K562 (cell line): ENCODE results near the gene TCF12. TPM values are rescaled to one million over a fixed set of nuclear protein-coding genes. Genes with fewer than 3 reads are reported as not detected.

Experiments
- C11orf30 ChIP-seq: fragments of 450-650 bp; IDR thresholded peaks from 2 replicates; pipeline ENCODE4 v1.6.1; 2016; ENCODE audit warnings: low read depth, mild to moderate bottlenecking
- CBFB ChIP-seq: sonication (generic); formaldehyde crosslinking; IDR thresholded peaks from 2 replicates; pipeline ENCODE4 v1.4.0; 2020; ENCODE audit warnings: mild to moderate bottlenecking, missing genetic modification reagents
- FOXK1 ChIP-seq: sonication (generic); formaldehyde crosslinking; IDR thresholded peaks from 2 replicates; pipeline ENCODE4 v1.8.0; 2022; ENCODE audit warnings: missing genetic modification reagents, mild to moderate bottlenecking, borderline replicate concordance
- HDAC1 ChIP-seq, 2 experiments: fragments of 450-650 bp; IDR thresholded peaks; 2 replicates each; pipeline ENCODE4 v1.6.1; 2016 to 2017; ENCODE audit warnings: inconsistent platforms in 1 of 2, mild to moderate bottlenecking in 1 of 2, moderate library complexity in 1 of 2
- HDAC3 ChIP-seq: fragments of 450-650 bp; IDR thresholded peaks from 2 replicates; pipeline ENCODE4 v1.6.1; 2018; ENCODE audit warnings: borderline replicate concordance, mild to moderate bottlenecking, moderate library complexity; ENCODE audit not compliant: partially characterized antibody
- JUNB ChIP-seq: fragments of 450-650 bp; formaldehyde crosslinking; conservative IDR thresholded peaks from 2 replicates; pipeline ENCODE4 v1.4.0; 2020; ENCODE audit warnings: mild to moderate bottlenecking
- KDM4B ChIP-seq, 2 experiments: fragments of 450-650 bp in 1 of 2; sonication (generic) in 1 of 2; IDR thresholded peaks; 2 replicates each; pipeline ENCODE4 v1.6.1; 2016 to 2017; ENCODE audit warnings: borderline replicate concordance in 2 of 2, antibody characterized with exemption in 1 of 2, low read depth in 1 of 2, mild to moderate bottlenecking in 1 of 2
- NFE2L1 ChIP-seq: fragments of 450-650 bp; IDR thresholded peaks from 2 replicates; pipeline ENCODE4 v1.6.1; 2016; ENCODE audit warnings: missing genetic modification characterization, low read depth, mild to moderate bottlenecking, missing compliant biosample characterization, moderate library complexity, borderline replicate concordance
- NUFIP1 ChIP-seq: fragments of 450-650 bp; IDR thresholded peaks from 2 replicates; pipeline ENCODE4 v1.6.1; 2018; ENCODE audit not compliant: partially characterized antibody
- POLR2AphosphoS5 ChIP-seq: IDR thresholded peaks from 2 replicates; pipeline ENCODE4 v1.6.1; 2011; ENCODE audit warnings: mild to moderate bottlenecking, low read depth, low read length, moderate library complexity; ENCODE audit not compliant: control insufficient read depth, insufficient read depth
- RB1 ChIP-seq: fragments of 450-650 bp; IDR thresholded peaks from 2 replicates; pipeline ENCODE4 v1.6.1; 2017; ENCODE audit warnings: low read depth, mild to moderate bottlenecking
- RUNX1 ChIP-seq: sonication (generic); IDR thresholded peaks from 2 replicates; pipeline ENCODE4 v1.6.1; 2016; ENCODE audit warnings: antibody characterized with exemption, low read depth
- SIX5 ChIP-seq, 2 experiments: IDR thresholded peaks; 2 replicates each; pipeline ENCODE4 v1.6.1; 2011; ENCODE audit warnings: low read length in 2 of 2, borderline replicate concordance in 1 of 2, low read depth in 1 of 2, mild to moderate bottlenecking in 1 of 2, moderate library complexity in 1 of 2; ENCODE audit not compliant: insufficient read depth in 1 of 2
- TSC22D4 ChIP-seq: fragments of 450-650 bp; IDR thresholded peaks from 2 replicates; pipeline ENCODE4 v1.6.1; 2016; ENCODE audit warnings: missing genetic modification characterization, missing biosample characterization, control low read depth
- U2AF2 ChIP-seq: fragments of 200-400 bp; formaldehyde crosslinking; optimal IDR thresholded peaks from 2 replicates; pipeline ENCODE3; 2017; ENCODE audit warnings: low read depth, mild to moderate bottlenecking, low read length
- ZBED1 ChIP-seq: IDR thresholded peaks from 2 replicates; pipeline ENCODE4 v1.6.1; 2014
- ZKSCAN1 ChIP-seq: fragments of 150-350 bp; IDR thresholded peaks from 2 replicates; pipeline ENCODE4 v1.6.1; 2016; ENCODE audit warnings: low read depth, low read length
- ZNF644 ChIP-seq: fragments of 200-800 bp; sonication (Bioruptor generic); IDR thresholded peaks from 2 replicates; pipeline ENCODE4 v1.6.1; 2016; ENCODE audit warnings: low read depth, missing genetic modification characterization, missing compliant biosample characterization
- polyA plus RNA-seq, 8 experiments: library from polyadenylated mRNA; depleted of rRNA in 4 of 8; stranded (reverse) in 5 of 8; unstranded in 3 of 8; fragments of >200 nt; fragmentation: Nextera tagmentation in 2 of 8; fragmentation: Illumina TruSeq in 1 of 8; extraction: Ambion mirVana in 2 of 8; extraction: Trizol in 1 of 8; gene quantifications; 2 replicates each; pipeline versions ENCODE4 v1.2.1 to v1.2.3, GENCODE V29; 2011 to 2014; ENCODE audit warnings: inconsistent platforms in 1 of 8, missing spikeins in 1 of 8
- total RNA-seq, 7 experiments: library from RNA; depleted of rRNA in 6 of 7; stranded (reverse); fragments of >200 nt in 6 of 7; fragmentation: Illumina TruSeq in 2 of 7; extraction: Trizol in 2 of 7; gene quantifications; 2 replicates each; pipeline versions ENCODE4 v1.2.1 to v1.2.3, GENCODE V29; 2011 to 2021; ENCODE audit warnings: low replicate concordance in 1 of 7
- TF ChIP-seq, protein P1 (sequence below): fragments of 200-400 bp; formaldehyde crosslinking; IDR thresholded peaks from 2 replicates; pipeline ENCODE4 v1.6.1; 2017; ENCODE audit warnings: mild to moderate bottlenecking, low read depth, low read length, moderate library complexity
- TF ChIP-seq, protein P2 (sequence below): IDR thresholded peaks from 2 replicates; pipeline ENCODE4 v1.6.1; 2011; ENCODE audit not compliant: insufficient read length; ENCODE audit errors: extremely low read depth
- TF ChIP-seq, protein P3 (sequence below): fragments of 450-650 bp; IDR thresholded peaks from 2 replicates; pipeline ENCODE4 v1.6.1; 2016; ENCODE audit warnings: low read depth, mild to moderate bottlenecking, moderate library complexity
- TF ChIP-seq, protein P4 (sequence below): fragments of 450-650 bp; IDR thresholded peaks from 2 replicates; pipeline ENCODE4 v1.6.1; 2018; ENCODE audit not compliant: partially characterized antibody

TCF12 gene
- total and polyA plus RNA-seq, 9 of the 15 experiments (the other 6 are each of a cell fraction or from before 2014, with no cell fraction given) = 10.5 to 132 (median 52.9) TPM

DNA sequence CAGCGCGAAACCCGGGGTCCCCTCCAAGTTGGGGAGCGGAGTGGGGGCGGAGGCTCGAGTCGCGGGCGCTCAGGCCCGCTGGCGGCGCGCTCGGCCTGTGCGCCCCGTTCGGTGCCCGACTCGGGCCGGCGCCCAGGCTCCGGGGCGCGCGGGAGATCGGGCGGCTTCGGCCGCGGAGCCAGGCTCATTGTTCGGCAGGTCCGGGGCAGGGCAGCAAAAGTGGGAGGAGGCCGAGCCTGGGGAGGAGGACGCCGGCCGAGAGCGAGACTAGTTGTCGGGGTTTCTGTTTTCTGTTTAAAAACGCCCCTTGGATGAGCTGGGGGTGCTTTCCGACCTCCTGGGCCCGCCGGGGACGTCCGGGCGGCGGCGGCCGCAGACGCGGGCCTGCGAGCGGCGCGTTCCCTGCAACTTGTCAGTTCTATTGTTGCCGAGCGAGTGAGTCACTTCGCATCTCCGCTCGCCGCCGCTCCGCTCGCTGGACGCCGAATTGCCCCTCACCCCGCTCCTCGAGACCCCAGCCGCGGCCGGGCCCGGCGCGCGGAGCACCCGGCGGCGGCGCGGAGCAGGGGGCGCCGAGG is 676 bp downstream of the TCF12 start (continued):
- no peak for TF ChIP-seq POLR2AphosphoS5
- TF ChIP-seq, protein P1, sequence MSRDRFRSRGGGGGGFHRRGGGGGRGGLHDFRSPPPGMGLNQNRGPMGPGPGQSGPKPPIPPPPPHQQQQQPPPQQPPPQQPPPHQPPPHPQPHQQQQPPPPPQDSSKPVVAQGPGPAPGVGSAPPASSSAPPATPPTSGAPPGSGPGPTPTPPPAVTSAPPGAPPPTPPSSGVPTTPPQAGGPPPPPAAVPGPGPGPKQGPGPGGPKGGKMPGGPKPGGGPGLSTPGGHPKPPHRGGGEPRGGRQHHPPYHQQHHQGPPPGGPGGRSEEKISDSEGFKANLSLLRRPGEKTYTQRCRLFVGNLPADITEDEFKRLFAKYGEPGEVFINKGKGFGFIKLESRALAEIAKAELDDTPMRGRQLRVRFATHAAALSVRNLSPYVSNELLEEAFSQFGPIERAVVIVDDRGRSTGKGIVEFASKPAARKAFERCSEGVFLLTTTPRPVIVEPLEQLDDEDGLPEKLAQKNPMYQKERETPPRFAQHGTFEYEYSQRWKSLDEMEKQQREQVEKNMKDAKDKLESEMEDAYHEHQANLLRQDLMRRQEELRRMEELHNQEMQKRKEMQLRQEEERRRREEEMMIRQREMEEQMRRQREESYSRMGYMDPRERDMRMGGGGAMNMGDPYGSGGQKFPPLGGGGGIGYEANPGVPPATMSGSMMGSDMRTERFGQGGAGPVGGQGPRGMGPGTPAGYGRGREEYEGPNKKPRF = no peak
- no peak for TF ChIP-seq ZNF644 (tag)
- TF ChIP-seq C11orf30 = no peak
- no peak for TF ChIP-seq JUNB (CRISPR knock-in tag)
- no peak for TF ChIP-seq NFE2L1 (tag)
- no peak for TF ChIP-seq HDAC3
- TF ChIP-seq KDM4B (IDR thresholded peaks at IDR 0.05; ENCODE audit: borderline replicate concordance in 2 of 2, low read depth in 1 of 2) = 0 out of 4 replicates have a peak, but pooled peaks of 1 of the 2 experiments have one; percentile 20
- TF ChIP-seq FOXK1 (CRISPR knock-in tag) = no peak
- no peak for TF ChIP-seq RUNX1
- TF ChIP-seq CBFB (CRISPR knock-in tag) = no peak
- no peak for TF ChIP-seq ZKSCAN1
- TF ChIP-seq, protein P2, sequence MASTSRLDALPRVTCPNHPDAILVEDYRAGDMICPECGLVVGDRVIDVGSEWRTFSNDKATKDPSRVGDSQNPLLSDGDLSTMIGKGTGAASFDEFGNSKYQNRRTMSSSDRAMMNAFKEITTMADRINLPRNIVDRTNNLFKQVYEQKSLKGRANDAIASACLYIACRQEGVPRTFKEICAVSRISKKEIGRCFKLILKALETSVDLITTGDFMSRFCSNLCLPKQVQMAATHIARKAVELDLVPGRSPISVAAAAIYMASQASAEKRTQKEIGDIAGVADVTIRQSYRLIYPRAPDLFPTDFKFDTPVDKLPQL = no peak
- TF ChIP-seq RB1 = 0 out of 2 replicates have a peak, but pooled peaks have one; percentile 2
- TF ChIP-seq SIX5 (IDR thresholded peaks at IDR 0.05; ENCODE audit: borderline replicate concordance in 1 of 2, insufficient read depth in 1 of 2, low read depth in 1 of 2, low read length in 2 of 2) = no peak
- TF ChIP-seq, protein P3, sequence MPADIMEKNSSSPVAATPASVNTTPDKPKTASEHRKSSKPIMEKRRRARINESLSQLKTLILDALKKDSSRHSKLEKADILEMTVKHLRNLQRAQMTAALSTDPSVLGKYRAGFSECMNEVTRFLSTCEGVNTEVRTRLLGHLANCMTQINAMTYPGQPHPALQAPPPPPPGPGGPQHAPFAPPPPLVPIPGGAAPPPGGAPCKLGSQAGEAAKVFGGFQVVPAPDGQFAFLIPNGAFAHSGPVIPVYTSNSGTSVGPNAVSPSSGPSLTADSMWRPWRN = no peak
- no peak for TF ChIP-seq HDAC1 (IDR thresholded peaks at IDR 0.05)
- no peak for TF ChIP-seq U2AF2
- no peak for TF ChIP-seq ZBED1
- TF ChIP-seq NUFIP1 = no peak
- no peak for TF ChIP-seq TSC22D4 (tag)
- TF ChIP-seq, protein P4, sequence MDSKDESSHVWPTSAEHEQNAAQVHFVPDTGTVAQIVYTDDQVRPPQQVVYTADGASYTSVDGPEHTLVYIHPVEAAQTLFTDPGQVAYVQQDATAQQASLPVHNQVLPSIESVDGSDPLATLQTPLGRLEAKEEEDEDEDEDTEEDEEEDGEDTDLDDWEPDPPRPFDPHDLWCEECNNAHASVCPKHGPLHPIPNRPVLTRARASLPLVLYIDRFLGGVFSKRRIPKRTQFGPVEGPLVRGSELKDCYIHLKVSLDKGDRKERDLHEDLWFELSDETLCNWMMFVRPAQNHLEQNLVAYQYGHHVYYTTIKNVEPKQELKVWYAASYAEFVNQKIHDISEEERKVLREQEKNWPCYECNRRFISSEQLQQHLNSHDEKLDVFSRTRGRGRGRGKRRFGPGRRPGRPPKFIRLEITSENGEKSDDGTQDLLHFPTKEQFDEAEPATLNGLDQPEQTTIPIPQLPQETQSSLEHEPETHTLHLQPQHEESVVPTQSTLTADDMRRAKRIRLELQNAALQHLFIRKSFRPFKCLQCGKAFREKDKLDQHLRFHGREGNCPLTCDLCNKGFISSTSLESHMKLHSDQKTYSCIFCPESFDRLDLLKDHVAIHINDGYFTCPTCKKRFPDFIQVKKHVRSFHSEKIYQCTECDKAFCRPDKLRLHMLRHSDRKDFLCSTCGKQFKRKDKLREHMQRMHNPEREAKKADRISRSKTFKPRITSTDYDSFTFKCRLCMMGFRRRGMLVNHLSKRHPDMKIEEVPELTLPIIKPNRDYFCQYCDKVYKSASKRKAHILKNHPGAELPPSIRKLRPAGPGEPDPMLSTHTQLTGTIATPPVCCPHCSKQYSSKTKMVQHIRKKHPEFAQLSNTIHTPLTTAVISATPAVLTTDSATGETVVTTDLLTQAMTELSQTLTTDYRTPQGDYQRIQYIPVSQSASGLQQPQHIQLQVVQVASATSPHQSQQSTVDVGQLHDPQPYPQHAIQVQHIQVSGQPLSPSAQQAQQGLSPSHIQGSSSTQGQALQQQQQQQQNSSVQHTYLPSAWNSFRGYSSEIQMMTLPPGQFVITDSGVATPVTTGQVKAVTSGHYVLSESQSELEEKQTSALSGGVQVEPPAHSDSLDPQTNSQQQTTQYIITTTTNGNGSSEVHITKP = no peak
